GM21447 (cell line): ENCODE data around the gene ACOT12.
"Not testable (repeated sequence)": the region's sequence is repeated elsewhere in the genome, so short reads cannot be mapped to it uniquely, and the experiment has no call there.

ENCODE experiments used
- ATAC-seq: cut with Tn5 transposase; IDR thresholded peaks from one replicate; pipeline ENCODE4 v1.9.1; 2021; ENCODE audit not compliant: unreplicated experiment

The ACOT12 gene

GRCh38 chr5:81393783-81394718 is at the start of gene ACOT12:
TSS of gene ACOT12 (minus strand) at chr5:81394134. CDS start at chr5:81394114, 20 bp downstream.
- ATAC-seq, result no peak

- no peak for ATAC-seq
Measured at GRCh38 chr5:81435023-81435422, 41.1 kb upstream of the ACOT12 start.

GRCh38 chr5:81429985-81430384 is 36.1 kb upstream of the ACOT12 start:
- ATAC-seq, result no peak

GRCh38 chr5:81429363-81429762 is 35.4 kb upstream of the ACOT12 start:
- no peak for ATAC-seq

- no peak for ATAC-seq
Measured at GRCh38 chr5:81428861-81429260, 34.9 kb upstream of the ACOT12 start.

GRCh38 chr5:81428446-81428845 is 34.5 kb upstream of the ACOT12 start:
- ATAC-seq, result no peak

- no peak for ATAC-seq
Measured at GRCh38 chr5:81427566-81427965, 33.6 kb upstream of the ACOT12 start.

- no peak for ATAC-seq
Measured at GRCh38 chr5:81426359-81427030, 32.6 kb upstream of the ACOT12 start.

- ATAC-seq, result no peak
Measured at GRCh38 chr5:81425569-81425968, 31.6 kb upstream of the ACOT12 start.

- no peak for ATAC-seq
Measured at GRCh38 chr5:81424728-81425127, 30.8 kb upstream of the ACOT12 start.

GRCh38 chr5:81422671-81423070 is 28.7 kb upstream of the ACOT12 start:
- no peak for ATAC-seq

- no peak for ATAC-seq
Measured at GRCh38 chr5:81420039-81420667, 26.2 kb upstream of the ACOT12 start.

- ATAC-seq, result no peak
Measured at GRCh38 chr5:81418606-81419005, 24.7 kb upstream of the ACOT12 start.

GRCh38 chr5:81417052-81417451 is 23.1 kb upstream of the ACOT12 start:
- no peak for ATAC-seq

GRCh38 chr5:81409896-81410295 is 16.0 kb upstream of the ACOT12 start:
- ATAC-seq, result no peak

GRCh38 chr5:81409361-81409760 is 15.4 kb upstream of the ACOT12 start:
- ATAC-seq, result no peak

GRCh38 chr5:81408496-81408895 is 14.6 kb upstream of the ACOT12 start:
- no peak for ATAC-seq

GRCh38 chr5:81407811-81408210 is 13.9 kb upstream of the ACOT12 start:
- not testable (repeated sequence) for ATAC-seq

GRCh38 chr5:81405126-81405891 is 11.4 kb upstream of the ACOT12 start:
- ATAC-seq, result no peak

GRCh38 chr5:81402192-81402930 is 8.4 kb upstream of the ACOT12 start:
- ATAC-seq, result no peak
